Measurements from ENCODE around the gene SYNE1.

Gene SYNE1

DNA sequence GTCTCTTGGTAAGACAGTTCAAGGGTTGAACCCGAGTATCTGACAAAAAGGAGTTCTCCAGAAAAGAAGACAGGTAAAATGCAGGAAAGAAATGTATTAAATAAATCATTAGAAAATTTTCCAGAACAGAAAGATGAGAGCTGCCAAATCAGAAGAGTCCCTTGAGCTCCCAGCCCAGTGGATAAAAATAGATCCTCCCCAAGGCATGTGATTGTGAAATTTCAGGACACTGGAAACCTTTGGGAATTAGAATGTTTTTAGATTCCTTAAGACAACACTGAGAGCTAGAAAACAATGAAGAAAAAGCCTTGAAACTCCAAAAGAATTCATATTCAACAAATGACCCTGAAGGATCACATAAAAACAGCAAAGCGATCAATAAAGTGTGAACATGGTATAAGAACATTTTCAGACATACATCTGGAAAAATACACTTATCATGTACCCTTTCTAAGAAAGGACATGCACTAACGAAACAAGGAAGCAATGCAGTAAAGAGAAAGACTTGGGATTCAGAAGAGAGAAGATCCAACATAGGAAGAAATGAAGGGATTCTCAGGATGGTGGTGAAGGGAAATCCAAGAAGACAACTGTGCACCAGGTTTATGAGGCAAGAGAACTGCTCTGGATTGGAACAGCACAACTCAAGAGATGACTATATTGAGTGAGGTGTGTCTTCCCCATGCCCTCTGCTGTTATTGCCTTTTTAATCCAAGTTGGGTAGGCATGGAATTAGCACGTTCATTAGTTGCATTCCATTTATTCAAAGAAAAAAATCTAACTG is 390.4 kb downstream of the SYNE1 start:
- no peak for DNase-seq (ENCODE audit: low read depth in 2 of 2, low spot score in 1 of 2)

- no peak for DNase-seq (ENCODE audit: low read depth in 2 of 2, low spot score in 1 of 2)
These were observed 392.0 kb downstream of the SYNE1 start for GRCh38 chr6:152244998-152245630.

- DNase-seq (ENCODE audit: low read depth in 2 of 2, low spot score in 1 of 2) = no peak
These were observed 396.0 kb downstream of the SYNE1 start for GRCh38 chr6:152241013-152241766.

DNA sequence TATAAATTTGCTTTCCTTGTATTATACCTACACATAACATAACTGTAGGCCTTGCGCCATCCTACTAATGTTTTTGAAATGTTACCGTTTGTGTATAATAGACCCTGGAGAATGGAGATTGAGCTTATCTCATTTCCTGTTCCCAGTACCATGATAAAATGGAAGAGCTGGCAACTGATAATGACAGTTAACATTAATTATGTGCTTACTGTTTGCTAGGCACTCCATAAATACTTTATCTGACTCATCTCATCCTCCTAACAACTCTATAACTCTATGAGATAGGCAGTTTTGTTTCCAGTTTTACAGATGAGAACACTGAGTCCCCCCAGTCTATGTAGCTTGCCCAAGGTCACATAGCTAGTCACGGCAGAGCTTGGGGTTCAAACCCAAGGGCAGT is 396.7 kb downstream of the SYNE1 start:
- DNase-seq (ENCODE audit: low read depth in 2 of 2, low spot score in 1 of 2) = no peak

DNA sequence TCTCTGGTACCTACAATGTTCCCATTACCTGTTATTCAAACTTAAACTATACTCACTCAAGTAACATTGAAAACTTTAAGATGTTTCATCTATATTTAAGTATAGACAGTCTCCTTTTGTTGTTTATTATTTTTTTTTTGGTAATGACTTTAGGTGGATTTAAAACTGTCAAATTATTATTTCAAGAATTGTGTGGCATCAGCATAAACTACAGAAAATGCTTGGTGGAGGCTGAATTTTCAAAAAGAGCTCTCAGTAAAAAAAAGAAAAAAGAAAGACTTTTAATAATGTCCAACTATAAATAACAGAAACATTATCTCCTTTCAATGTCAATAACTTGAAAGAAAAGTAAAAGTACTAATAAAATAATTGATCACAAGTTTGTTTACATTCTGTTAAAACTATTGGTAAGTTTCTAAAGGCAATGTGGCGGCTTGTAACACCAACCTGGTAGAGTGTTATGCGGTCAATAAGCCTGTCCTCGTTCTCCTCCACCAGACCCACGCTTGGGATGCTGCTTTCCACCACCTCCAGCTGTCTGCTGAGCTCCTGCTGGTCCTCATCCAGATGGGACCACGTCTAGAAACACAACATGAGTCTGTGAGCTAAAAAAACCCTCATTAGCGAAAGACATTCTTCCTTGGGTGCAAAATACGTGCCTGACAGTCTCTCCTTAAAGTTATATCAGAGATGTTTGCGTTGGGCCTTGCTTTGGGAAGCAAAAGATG is 400.6 kb downstream of the SYNE1 start:
- DNase-seq (ENCODE audit: low read depth in 2 of 2, low spot score in 1 of 2) = no peak

- DNase-seq (ENCODE audit: low read depth in 2 of 2, low spot score in 1 of 2) = no peak
These were observed 403.4 kb downstream of the SYNE1 start for GRCh38 chr6:152233547-152234320.

GRCh38 chr6:152232501-152233151 is 404.5 kb downstream of the SYNE1 start:
- DNase-seq (ENCODE audit: low read depth in 2 of 2, low spot score in 1 of 2) = no peak

DNA sequence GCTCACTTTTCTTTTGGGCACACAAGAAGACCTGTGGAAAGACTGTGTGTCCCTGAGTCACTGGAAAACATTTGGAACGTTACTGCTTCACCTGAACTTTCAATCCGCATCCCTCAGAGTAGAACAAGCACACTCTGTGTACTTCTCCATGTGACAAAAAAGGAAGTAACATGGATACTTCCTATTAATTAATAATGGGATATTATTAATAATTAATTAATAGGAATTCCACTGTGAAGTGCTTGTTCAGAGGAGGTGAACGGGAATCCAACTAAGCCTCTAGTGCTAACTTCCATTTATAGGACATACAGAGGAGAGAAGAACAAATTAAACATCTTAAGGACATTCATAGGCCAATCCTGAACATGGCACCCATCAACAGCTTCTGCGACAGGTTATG is 407.8 kb downstream of the SYNE1 start:
- DNase-seq (ENCODE audit: low read depth in 2 of 2, low spot score in 1 of 2) = no peak

DNA sequence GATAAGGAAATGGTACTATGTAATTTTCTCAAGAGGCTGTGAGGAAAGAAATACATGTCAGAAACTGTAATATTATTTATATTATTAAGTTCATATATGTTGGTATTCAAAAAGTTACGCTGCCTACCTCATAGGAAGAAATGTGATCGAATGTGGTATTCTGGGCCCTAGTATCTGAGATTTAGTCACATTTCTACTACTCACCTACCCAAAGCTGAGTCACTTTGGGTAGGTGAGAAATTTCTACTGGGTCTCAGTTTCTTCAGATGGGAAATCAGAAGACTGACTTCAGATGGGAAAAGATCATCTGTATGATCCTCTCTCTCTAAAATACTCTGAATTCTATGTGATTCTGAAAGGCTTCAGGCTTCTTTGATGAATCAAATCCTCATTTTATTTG is 411.0 kb downstream of the SYNE1 start:
- no peak for DNase-seq (ENCODE audit: low read depth in 2 of 2, low spot score in 1 of 2)

- no peak for DNase-seq (ENCODE audit: low read depth in 2 of 2, low spot score in 1 of 2)
These were observed 411.8 kb downstream of the SYNE1 start for GRCh38 chr6:152225241-152225934.

DNA sequence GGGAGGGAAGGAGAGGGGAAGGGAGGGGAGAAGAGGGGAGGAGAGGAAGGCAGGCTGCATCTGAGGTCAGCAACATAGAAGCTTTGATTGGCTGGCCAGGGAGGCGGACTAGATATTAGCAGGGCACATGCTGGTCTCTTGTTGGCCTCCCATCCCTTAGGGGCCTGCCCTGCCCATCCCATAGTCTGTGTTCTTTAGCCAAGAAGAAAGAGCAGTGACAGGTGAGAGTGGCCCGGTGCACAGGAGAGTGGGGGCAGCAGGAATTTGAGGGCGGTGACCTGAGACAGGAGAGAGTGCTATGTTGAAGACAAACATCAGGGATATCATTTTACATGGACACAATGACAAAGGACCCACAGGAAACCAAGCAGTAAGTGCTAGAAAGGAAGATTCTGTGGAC is 413.5 kb downstream of the SYNE1 start:
- no peak for DNase-seq (ENCODE audit: low read depth in 2 of 2, low spot score in 1 of 2)

- no peak for DNase-seq (ENCODE audit: low read depth in 2 of 2, low spot score in 1 of 2)
These were observed 415.1 kb downstream of the SYNE1 start for GRCh38 chr6:152221806-152222628.

GRCh38 chr6:152220786-152221185 is 416.4 kb downstream of the SYNE1 start:
- no peak for DNase-seq (ENCODE audit: low read depth in 2 of 2, low spot score in 1 of 2)

DNA sequence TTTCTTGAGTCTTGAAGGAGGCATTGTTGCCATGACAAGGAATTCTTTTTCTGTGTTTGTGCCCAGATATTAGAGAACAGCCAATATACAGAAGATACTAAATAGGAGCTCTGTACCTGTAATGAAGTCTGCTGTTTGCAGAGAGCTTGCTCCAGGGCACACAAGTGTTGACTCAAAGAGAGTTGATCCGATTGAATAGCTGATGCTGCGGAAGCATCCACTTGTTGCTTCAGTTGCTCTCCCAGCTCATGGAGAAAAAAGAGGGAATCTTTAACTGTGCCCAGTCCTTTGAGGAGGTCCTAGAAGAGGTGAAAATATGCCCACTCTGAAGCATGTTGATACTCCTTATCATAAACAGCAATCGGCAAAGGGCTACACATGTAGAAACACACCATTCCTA is 418.3 kb downstream of the SYNE1 start:
- no peak for DNase-seq (ENCODE audit: low read depth in 2 of 2, low spot score in 1 of 2)

DNA sequence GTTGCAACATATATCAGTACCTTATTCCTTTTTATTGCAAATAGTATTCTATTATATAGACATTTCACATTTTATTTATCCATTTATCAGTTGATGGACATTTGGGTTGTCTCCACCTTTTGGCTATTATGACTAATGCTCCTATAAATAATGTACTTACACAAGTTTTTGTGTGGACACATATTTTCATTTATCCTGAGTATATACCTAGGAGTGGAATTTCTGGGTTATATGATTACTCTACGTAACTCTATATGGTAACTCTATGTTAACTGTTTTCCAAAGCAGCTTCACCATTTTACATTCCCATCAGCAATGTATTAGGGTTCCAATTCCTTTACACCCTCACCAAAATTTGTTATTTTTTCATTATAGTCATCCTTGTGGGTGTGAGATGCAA is 424.7 kb downstream of the SYNE1 start:
- DNase-seq (ENCODE audit: low read depth in 2 of 2, low spot score in 1 of 2) = no peak

DNA sequence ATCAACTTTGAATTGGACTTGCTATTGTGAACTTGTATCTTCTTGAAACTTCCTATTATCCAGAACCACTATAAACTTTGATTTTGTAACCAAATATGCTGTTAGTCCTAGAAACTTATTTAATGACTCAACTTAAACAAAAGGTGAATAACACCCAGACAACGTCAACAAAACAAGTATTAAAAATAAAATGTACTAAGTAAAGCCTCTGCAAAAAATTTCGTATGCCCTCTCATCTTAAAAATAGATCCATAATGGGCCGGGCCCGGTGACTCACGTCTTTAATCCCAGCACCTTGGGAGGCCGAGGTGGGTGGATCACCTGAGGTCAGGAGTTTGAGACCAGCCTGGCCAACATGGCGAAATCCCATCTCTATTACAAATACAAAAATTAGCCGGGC is 428.0 kb downstream of the SYNE1 start:
- DNase-seq (ENCODE audit: low read depth in 2 of 2, low spot score in 1 of 2) = no peak

DNA sequence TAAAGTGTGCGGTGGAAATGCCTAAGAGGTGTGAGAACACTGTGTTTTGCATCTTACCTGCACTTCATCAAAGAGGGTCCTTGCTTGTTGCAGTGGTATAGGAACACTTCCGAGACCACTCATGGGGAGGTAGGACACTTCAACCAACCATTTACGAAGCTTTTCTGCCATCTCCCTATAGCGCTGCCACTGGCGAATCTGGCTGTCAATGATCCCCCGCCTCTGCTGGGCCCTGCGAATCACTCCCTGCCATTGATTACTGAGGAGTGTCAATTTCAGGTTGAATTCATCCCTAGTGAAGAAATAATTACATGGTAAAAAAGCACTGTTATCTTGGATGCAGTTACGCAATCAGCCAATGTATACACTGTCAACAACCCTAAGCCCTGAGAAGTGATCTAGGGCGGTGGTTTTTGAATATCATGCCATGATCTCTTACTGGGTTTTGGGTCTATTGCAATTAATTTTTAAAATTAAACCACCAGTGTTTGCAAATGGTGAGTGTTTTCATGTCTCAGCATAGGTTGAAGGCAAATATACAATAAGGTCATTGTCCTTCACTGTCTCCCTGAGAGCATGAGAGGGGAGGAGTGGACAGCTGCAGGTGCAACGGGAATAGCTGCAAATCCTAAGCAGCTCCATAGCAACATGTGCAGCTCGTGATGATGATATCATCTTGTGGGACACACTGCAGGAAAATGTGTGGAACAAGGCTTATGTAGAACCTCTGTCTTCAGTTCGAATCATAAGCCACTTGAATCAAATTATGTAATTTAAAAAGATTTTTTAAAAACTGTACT is 429.0 kb downstream of the SYNE1 start:
- DNase-seq (ENCODE audit: low read depth in 2 of 2, low spot score in 1 of 2) = no peak

Data from stimulated activated CD8-positive, alpha-beta memory T cell treated with anti-CD3 and anti-CD28 coated beads, Interleukin-4, amount 100 ng/mL, for 4 hours (primary cell).